Skeletal muscle cell (primary cell): ENCODE data around the gene LENG9.

ENCODE experiments used
- DNase-seq: peaks from one replicate; pipeline ENCODE4 v3.0.0-alpha.2; 2010; ENCODE audit warnings: low read depth
- H3K4me3 ChIP-seq: 2 replicates; pipeline ENCODE4 v1.5.1; 2011; ENCODE audit warnings: low read depth, mild to moderate bottlenecking, control low read depth, low read length, moderate library complexity

LENG9 gene

GRCh38 chr19:54427586-54427985 is 36.0 kb downstream of the LENG9 start:
- H3K4me3 ChIP-seq: no peak overlapping the region
- no peak for DNase-seq

GRCh38 chr19:54426291-54426931 is 37.2 kb downstream of the LENG9 start:
- no peak overlapping the region for H3K4me3 ChIP-seq
- DNase-seq: no peak

GRCh38 chr19:54425382-54425723 is 38.2 kb downstream of the LENG9 start:
- no peak overlapping the region for H3K4me3 ChIP-seq
- DNase-seq: no peak

GRCh38 chr19:54424660-54425381 is 38.8 kb downstream of the LENG9 start:
- no peak overlapping the region for H3K4me3 ChIP-seq
- DNase-seq: no peak

GRCh38 chr19:54424201-54424600 is 39.4 kb downstream of the LENG9 start:
- no peak for DNase-seq
- H3K4me3 ChIP-seq: no peak overlapping the region

GRCh38 chr19:54422136-54422535 is 41.4 kb downstream of the LENG9 start:
- H3K4me3 ChIP-seq: no peak overlapping the region
- no peak for DNase-seq

- no peak overlapping the region for H3K4me3 ChIP-seq
- DNase-seq: no peak
These were observed 42.1 kb downstream of the LENG9 start for GRCh38 chr19:54421521-54421920.

GRCh38 chr19:54421169-54421516 is 42.4 kb downstream of the LENG9 start:
- no peak overlapping the region for H3K4me3 ChIP-seq
- no peak for DNase-seq

- no peak overlapping the region for H3K4me3 ChIP-seq
- DNase-seq: no peak
These were observed 43.0 kb downstream of the LENG9 start for GRCh38 chr19:54420383-54421168.

GRCh38 chr19:54420068-54420382 is 43.6 kb downstream of the LENG9 start:
- no peak overlapping the region for H3K4me3 ChIP-seq
- no peak for DNase-seq

- no peak for DNase-seq
- no peak overlapping the region for H3K4me3 ChIP-seq
These were observed 44.4 kb downstream of the LENG9 start for GRCh38 chr19:54418930-54419800.

- no peak overlapping the region for H3K4me3 ChIP-seq
- no peak for DNase-seq
These were observed 45.3 kb downstream of the LENG9 start for GRCh38 chr19:54418030-54418929.

- H3K4me3 ChIP-seq: no peak overlapping the region
- no peak for DNase-seq
These were observed 46.7 kb downstream of the LENG9 start for GRCh38 chr19:54416695-54417491.

- no peak for DNase-seq
These were observed 47.5 kb downstream of the LENG9 start for GRCh38 chr19:54415901-54416673.

GRCh38 chr19:54415208-54415900 is 48.2 kb downstream of the LENG9 start, which contains the start of gene TTYH1:
TSS of gene TTYH1 (plus strand) at chr19:54415464. CDS start at chr19:54415553, 89 bp downstream.
- no peak within 1 kb of the TSS for H3K4me3 ChIP-seq
- no peak for DNase-seq

More at GRCh38 chr19:54415901-54416673, 47.5 kb downstream of the LENG9 start:
- no peak overlapping the region for H3K4me3 ChIP-seq

- no peak overlapping the region for H3K4me3 ChIP-seq
- no peak for DNase-seq
These were observed 49.4 kb downstream of the LENG9 start for GRCh38 chr19:54414156-54414555.

- no peak overlapping the region for H3K4me3 ChIP-seq
- DNase-seq: no peak
These were observed 50.7 kb downstream of the LENG9 start for GRCh38 chr19:54412877-54413276.
